Measurements from ENCODE around the gene RBM26. TPM values are rescaled to one million over a fixed set of nuclear protein-coding genes. Genes with fewer than 3 reads are reported as not detected.

RBM26 gene
- total RNA-seq, 4 donors from 2014 or later: 34.8 to 96.6 (median 44.5) TPM

GRCh38 chr13:79385694-79386093 is 20.4 kb downstream of the RBM26 start:
- Histone ChIP-seq H3K4me3 (no peak overlapping the region), H3K9me3 (no peaks in the 10 kb centered on the region)
- TF ChIP-seq POLR2A (IDR thresholded peaks at IDR 0.05) (no peak), CTCF (IDR thresholded peaks at IDR 0.05) (no peak)

GRCh38 chr13:79384022-79384610 is 21.9 kb downstream of the RBM26 start:
- no peak overlapping the region for H3K4me3 ChIP-seq
- no peaks in the 10 kb centered on the region for H3K27me3 ChIP-seq
- H3K36me3 ChIP-seq: no peaks in the 10 kb centered on the region
- peaks cover 0 to 9% (median 0%) of the 10 kb centered on the region in 4 donors for H3K4me1 ChIP-seq
- TF ChIP-seq POLR2A (IDR thresholded peaks at IDR 0.05) (no peak), CTCF (IDR thresholded peaks at IDR 0.05) (no peak)
- no peaks in the 10 kb centered on the region for H3K9me3 ChIP-seq
- DNase-seq: no peak
- H3K27ac ChIP-seq: no peak overlapping the region

More at GRCh38 chr13:79385694-79386093, 20.4 kb downstream of the RBM26 start:
- H3K4me1 ChIP-seq: peaks cover 0 to 9% (median 0%) of the 10 kb centered on the region in 4 donors
- H3K36me3 ChIP-seq: no peaks in the 10 kb centered on the region
- no peak for DNase-seq
- no peak overlapping the region for H3K27ac ChIP-seq
- no peaks in the 10 kb centered on the region for H3K27me3 ChIP-seq

GRCh38 chr13:79382545-79383275 is 23.3 kb downstream of the RBM26 start:
- no peaks in the 10 kb centered on the region for H3K9me3 ChIP-seq
- peaks cover 0 to 4% (median 0%) of the 10 kb centered on the region in 3 donors for H3K36me3 ChIP-seq
- DNase-seq: no peak
- H3K4me3 ChIP-seq: no peak overlapping the region
- TF ChIP-seq CTCF (IDR thresholded peaks at IDR 0.05): no peak
- no peak for TF ChIP-seq POLR2A (IDR thresholded peaks at IDR 0.05)
- peaks cover 0 to 9% (median 0%) of the 10 kb centered on the region in 4 donors for H3K4me1 ChIP-seq
- no peaks in the 10 kb centered on the region for H3K27me3 ChIP-seq
- H3K27ac ChIP-seq: no peak overlapping the region

GRCh38 chr13:79380997-79381396 is 25.1 kb downstream of the RBM26 start:
- Histone ChIP-seq H3K27ac (no peak overlapping the region), H3K36me3 (peaks cover 0 to 21% (median 0%) of the 10 kb centered on the region in 3 donors), H3K9me3 (no peaks in the 10 kb centered on the region), H3K27me3 (no peaks in the 10 kb centered on the region), H3K4me1 (no peaks in the 10 kb centered on the region), H3K4me3 (no peak overlapping the region)
- TF ChIP-seq POLR2A (IDR thresholded peaks at IDR 0.05): no peak
- no peak for TF ChIP-seq CTCF (IDR thresholded peaks at IDR 0.05)
- no peak for DNase-seq

- H3K4me1 ChIP-seq: no peaks in the 10 kb centered on the region
- no peaks in the 10 kb centered on the region for H3K9me3 ChIP-seq
- no peak for DNase-seq
- TF ChIP-seq POLR2A (IDR thresholded peaks at IDR 0.05) (no peak), CTCF (IDR thresholded peaks at IDR 0.05) (no peak)
- no peaks in the 10 kb centered on the region for H3K27me3 ChIP-seq
- H3K27ac ChIP-seq: no peak overlapping the region
- H3K4me3 ChIP-seq: no peak overlapping the region
- peaks cover 0 to 32% (median 0%) of the 10 kb centered on the region in 3 donors for H3K36me3 ChIP-seq
Measured at GRCh38 chr13:79379274-79379673, 26.8 kb downstream of the RBM26 start.

Measured in Peyer's patch (tissue), 4 donors.